Measurements from ENCODE around the gene SLC1A3.

The SLC1A3 gene

DNA sequence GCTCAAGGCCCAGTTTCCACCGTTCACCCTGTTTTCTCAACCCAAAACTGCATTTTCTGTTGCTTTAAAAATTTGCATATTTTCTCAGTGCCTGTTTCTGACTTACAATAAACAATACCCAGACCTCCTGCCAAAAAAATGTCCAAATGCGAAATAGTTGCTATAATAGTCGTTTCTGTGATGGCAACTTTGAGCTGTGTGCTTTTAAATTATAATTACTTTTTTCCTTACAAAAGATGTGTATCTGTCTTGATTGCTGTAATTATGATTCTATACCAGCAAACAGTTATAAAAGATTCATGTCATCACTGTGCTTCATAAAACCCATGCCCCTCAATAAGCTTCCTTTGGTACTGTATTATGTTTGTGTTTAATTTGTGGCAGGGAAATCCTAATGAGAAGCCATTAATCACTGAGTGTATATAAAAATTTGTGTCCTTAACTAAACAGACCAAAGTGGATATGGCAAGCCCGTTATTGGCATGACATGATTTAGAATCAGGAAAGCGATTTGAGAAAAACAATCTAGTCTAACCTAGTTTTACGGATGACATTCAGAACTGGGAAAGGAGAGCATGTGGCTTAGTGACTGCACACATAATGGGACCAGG is 5.4 kb upstream of the SLC1A3 start:
- DNase-seq = no peak

DNA sequence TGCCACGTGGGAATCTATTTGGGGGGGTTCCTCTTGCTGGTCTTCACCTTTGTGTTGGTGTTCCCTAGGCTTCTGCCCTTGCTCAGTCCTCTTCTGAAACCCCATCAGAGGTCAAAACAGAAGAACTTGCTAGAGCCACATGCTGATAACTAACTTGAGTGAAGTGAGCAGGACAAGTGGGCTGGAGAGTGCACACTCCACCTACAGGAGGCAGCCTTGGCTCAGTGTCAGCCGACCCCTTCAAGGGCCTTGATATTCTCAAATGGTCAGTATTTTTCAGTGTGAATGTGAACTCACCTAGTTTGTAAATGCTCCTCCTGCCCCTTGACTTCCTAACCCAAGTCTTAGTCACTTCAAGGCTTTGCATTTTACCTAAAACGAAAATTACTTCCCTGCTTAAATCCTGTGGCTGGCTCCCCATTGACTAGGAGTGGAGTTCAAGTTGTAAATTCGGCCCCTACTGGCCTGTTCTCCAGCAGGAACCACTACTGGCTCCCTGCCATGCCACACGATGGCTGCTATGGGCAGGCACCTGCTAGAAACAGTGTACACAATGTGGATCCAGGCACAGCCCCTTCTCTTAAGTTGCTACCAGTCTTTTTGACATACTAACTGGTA is 3.6 kb upstream of the SLC1A3 start:
- no peak for DNase-seq

DNA sequence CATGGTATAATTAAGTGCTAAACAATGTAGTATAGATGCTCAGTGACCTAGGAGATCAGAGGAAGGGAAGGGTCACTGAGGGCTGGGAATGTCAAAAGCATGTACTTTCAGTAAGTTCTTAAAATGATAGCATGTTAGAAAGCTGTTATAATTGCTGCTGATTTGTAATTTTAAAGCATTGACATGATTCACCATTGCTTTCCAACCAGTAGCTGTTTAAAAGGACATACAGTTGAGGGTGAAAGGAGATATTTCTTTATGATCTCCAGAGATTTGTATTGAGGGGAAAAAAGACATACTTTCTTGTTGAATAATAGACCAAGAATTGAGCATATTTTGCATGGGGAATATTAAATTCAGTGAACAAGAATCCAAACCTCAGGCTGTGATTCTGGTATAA is 1.2 kb upstream of the SLC1A3 start:
- DNase-seq = no peak

DNA sequence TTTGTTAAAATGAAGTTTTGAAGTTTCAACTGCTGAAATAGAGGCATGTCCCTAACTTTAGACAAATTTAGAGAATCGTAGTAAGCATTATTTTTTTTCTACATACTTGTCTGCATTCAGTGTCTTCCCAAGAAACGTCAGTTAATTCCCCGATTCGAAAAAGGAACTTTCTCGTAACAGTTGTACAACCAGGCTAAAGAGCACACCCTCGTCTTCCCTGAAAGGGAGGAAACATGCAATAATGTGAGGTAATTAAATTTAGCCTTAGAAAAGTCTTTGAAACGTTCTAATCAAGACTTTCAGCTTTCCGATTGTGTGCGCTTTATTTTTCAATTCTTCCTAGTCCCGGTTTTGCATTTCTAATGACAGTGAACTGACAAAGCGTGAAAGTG is 374 bp upstream of the SLC1A3 start:
- no peak for DNase-seq

DNA sequence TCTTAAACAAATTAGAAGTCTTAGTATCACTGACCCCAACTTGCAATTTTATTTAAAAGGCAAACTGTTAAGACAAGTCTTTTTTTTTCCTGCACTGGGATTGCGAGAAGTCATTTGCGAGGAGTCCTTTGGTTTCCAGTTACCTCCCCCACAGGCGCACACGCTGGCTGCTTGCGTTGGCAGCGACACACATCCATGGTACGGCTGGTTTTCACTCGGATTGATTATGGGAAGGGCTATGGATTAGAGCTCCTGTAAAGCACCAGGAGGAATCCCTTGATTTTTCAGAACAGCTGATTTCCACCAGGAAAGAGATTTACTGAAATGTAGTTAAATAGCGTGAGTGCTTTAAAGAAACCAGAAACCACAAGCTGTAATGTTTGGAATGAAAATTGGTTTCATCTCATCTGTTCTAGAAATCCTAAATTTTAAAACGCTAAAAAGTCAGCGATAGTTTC is 737 bp downstream of the SLC1A3 start:
- DNase-seq = no peak

DNA sequence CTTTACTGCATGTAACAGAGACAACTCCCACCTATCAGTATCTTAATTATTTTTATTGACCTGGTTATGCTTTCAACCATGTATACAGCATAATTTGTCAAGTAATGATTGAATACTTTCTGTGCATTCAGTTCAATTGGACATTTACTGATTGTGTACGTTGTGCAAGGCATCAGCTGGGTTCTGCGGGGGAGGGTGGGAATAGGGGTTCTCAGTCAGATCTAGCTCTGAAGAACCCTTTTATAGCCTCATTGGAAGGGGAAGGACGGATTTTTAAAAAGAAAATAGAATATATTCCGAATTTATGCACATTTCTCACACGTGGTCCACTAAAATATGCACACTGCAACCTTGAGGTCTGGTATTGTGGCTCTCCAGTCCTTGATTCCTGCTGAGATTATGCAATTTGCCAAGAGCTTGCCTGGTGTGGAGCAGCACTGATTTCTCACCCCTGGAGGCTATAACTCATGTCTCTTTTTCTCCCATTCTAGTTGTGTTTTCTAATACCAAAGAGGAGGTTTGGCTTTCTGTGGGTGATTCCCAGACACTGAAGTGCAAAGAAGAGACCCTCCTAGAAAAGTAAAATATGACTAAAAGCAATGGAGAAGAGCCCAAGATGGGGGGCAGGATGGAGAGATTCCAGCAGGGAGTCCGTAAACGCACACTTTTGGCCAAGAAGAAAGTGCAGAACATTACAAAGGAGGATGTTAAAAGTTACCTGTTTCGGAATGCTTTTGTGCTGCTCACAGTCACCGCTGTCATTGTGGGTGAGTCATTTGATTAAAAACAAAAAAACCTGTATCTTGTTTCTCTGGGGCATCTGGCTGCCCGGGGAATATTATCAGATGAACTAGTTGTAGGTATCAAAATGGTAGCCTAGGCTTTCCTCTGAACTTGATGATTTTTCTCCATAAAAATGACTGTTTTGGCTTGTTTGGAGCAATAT is 1.7 kb downstream of the SLC1A3 start:
- DNase-seq = no peak

DNA sequence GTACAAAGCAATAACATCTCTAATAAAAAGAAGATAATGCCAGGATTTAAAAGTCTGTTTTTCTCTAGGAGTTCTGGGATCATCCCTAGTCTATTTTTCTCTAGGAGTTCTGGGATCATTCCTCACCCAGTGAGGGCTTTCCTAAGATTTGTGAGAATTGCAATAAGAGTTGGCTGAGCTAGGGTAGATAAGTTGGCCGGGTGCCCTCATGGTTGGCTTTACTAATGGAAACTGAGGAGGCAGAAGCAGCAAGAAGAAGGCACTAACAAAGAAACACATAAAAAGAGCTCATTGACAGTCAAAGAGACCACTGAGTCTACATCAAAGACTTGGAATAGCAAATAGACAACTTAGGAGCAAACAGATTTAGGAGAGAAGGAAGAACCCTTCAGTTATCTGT is 4.2 kb downstream of the SLC1A3 start:
- no peak for DNase-seq

DNA sequence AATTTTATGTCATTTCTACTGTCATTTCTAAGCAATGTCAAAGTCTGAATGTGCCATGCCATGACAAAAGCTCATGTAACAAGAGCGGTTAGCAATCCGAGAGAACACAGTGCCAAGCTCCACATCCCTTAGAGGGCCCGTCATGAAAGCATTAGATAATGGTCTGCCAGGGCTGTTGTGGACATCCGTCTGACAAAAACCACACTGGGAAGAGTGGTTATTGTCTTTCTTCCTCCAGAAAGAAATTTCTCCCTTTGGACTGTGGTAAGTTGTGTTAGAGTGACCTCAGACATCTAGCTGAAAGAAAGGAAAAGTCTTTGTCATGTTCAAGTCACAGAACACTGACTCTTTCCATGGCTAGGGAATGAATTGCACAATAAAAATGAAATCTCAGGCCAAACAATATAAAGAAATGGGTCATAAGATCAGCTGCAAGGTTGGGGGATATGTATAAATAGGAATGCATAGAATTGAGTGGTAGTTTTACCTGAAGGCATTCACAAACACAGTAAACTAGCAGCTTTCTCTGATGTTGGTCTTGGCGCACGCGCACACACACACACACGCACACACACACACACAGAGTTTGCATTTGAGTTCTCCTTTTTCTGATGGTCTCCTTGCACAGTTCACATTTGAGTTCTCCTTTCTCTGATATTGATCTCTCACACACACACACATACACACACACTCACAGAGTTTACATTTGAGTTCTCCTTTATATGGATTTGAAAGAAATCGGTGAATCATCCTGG is 5.3 kb downstream of the SLC1A3 start:
- DNase-seq = no peak

DNA sequence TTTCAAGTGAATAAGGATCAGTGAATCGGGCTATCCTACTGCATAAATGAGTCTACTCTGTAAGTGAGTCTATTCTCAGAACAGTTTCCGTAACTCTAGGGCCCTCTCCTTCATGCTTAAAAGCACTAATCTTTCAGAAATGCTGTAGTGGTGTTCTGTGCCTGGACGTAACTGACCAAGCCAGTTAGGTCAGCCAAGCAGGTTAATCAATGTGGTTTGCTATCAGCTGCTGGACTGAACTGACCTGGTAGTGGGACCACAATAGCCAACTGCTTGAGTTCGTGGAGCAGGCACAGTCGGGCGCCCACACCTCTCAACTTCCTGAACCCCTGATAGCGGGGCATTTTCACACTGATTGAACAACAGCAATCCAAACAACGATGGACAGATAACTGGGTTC is 6.8 kb downstream of the SLC1A3 start:
- DNase-seq = no peak

DNA sequence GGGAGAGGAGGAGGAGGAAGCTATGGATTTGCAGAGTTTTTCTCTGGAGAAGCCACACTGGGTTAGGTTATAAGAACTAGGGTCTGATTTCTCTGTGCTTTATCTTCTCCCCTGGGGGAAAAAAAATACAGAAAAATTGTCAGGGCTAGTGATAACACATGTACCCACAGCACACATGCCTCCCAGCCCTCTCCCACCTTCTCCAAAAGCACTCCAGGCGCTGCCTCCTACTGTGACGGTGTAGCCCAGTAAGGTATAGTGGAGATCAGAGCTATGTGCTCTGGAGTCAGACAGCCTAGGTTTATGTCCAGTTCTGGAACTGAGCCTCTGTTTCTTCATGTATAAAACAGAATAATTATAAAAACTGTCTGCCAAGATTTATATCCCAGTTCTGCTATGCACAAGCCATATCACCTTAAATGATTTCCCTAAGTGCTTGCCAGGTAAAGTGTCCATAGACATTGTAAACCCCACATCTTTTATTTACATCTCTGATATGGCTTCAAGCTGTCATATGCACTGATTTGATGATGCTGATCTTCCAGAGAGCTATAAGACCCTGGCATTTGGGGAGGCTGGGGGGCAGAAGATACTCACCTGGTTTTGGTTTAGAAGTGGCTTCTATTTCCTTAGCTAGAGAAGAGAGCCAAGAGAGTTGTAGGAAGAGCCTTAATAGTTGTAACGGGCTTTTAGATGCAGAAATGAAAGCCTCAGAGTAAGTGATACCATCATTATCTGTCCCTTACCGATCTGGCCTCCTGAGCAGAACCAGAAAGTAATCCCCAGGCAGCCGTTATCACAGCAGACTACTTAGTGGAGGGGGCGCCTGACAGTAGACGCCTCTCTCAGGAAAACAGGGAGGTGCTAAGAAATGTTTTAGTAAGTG is 7.6 kb downstream of the SLC1A3 start:
- DNase-seq = no peak

DNA sequence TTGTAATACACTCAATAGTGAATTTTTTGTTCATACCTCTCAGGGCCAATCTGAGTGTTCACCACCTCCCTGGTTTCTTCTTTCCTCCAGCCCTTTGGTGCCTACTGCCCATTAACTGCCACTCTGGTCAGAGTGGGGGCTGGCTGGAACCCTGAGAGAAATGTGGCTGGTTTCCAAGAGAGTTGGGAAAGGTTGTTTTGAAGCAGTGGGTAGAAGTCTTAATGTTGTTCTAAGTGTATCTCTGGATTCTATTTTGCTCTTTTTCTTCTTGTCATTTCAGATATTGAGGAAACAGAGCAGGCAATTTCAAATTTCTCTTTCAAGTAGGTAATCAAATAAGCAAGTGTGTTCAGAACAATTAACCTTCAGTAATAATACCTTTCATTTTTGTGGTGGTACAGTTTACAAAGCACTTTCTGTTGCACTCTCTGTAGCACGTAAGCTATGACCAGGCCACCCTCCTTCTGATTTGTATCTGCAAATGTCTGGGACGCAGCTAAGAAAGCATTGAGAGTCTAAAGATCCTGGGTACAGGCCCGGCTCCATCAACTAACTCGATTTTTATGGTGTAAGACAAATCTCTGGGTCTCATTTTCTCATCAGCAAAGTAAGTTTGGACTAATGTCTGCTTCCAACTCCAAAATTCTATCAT is 8.4 kb downstream of the SLC1A3 start:
- DNase-seq = no peak

DNA sequence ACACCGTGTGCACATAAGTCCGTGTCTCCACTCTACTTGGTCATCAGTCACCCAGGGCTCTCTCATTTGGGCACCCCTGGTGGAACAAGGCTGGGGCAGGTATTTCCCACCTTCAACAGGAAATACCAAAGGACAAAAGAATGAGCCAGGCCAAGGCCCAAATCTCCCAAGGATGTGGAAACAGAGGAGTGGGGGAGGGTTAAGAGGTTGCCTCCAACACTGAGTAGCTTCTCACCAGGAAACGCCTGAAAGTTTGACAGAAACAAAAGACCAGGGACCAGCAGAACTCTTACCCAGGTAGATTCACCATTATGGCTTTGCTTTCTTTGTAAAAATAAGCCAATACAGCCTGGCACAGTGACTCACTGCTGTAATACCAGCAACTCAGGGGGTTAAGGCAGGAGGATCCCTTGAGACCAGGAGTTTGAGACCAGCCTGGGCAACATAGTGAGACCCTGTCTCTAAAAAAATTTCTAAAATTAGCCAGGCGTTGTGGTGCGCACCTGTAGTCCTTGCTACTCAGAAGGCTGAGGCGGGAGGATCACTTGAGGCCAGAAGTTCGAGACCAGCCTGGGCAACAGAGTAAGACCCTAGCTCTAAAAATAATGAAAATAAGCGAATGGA is 12.7 kb downstream of the SLC1A3 start:
- no peak for DNase-seq

DNA sequence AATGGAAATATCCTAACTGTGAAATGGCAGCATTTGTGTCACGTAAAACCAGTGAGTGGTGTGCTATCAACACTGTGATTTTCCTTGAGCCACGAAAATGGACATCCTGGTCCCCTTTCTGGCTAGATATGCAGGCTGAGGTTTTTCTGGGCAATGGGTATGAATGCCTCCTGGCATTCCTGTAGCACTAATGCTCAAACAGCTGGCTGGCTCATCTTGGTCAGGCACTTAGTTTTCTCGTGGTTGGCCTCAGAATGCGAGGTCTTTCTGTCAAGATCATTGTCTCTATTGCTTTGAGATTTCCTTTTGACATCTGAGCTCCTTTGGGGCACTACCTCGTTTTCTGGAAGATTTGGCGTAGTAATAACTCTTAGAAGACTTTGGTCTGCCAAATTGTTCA is 15.6 kb downstream of the SLC1A3 start:
- DNase-seq = no peak

DNA sequence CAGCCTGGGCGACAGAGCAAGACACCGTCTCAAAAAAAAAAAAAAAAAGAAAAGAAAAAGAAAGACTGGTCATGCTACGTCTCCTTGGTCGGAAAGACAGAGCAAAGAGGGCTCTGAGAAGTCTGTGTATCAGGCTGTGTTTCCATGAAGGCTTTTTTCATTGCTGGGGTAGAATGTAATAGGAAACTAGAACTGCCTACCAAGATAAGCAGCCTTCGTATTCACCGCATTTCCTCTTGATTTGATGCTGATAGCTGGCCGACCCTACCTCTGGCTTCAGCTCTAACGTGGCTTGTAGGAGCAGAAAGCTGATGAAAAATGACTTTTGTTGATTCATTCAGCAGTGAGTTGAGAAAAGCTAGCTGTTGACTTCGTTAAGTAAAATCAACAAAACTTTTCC is 17.4 kb downstream of the SLC1A3 start:
- no peak for DNase-seq

DNA sequence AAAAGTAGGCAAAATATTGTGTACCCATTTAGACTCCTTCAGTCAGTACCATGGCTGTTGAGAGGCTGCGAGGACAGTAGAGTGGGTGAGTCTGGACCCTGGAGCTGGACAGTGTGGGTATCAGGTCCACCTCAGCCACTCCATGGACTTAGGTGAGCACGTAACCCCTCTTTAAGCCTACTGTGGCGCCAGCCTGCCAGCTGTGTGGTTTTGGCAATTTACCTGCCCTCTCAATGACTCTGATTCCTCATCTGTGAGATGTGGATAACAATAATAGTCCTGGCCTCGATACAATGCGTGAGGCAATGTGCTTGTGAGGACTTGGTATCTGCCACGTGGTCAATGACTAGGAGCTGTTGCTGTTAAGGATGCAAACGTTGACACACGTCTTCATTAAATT is 17.9 kb downstream of the SLC1A3 start:
- no peak for DNase-seq

DNA sequence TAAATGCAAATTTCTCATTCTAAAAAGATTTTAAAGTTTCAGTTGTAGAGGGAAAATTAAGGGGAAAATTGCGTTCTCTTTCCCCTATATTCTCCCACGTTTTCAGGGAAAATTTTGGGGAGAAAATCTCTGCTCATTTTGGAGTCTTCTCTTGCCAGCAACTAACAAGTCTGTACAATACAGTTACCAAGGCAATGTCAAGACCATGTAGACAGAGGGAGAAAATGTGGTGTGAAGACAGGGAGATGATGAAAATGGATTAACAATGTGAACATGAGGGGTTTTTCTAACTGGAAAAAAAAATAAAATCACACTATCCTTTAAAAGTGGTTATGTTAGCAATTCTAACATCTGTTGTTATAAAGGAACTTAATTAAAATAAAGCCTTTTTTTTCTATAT is 22.3 kb downstream of the SLC1A3 start:
- DNase-seq = no peak

DNA sequence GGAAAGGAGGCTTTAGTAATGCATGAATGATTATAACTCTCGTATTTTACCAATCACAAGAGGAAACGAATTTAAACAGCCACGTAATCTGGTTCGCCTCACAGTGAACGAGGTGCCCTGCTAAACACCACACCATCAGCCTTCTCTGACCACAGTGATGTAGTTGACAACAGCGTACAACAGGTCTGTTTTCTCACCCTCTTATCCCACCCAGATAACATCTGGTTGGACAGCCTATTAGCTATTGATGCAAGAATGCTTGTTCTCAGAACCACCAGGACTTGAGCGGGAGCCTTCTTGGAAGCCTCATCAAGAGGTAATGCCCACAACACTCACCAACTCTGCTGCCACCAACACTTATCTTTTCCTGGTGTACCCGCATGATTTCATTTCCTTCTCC is 23.3 kb downstream of the SLC1A3 start:
- DNase-seq = no peak

DNA sequence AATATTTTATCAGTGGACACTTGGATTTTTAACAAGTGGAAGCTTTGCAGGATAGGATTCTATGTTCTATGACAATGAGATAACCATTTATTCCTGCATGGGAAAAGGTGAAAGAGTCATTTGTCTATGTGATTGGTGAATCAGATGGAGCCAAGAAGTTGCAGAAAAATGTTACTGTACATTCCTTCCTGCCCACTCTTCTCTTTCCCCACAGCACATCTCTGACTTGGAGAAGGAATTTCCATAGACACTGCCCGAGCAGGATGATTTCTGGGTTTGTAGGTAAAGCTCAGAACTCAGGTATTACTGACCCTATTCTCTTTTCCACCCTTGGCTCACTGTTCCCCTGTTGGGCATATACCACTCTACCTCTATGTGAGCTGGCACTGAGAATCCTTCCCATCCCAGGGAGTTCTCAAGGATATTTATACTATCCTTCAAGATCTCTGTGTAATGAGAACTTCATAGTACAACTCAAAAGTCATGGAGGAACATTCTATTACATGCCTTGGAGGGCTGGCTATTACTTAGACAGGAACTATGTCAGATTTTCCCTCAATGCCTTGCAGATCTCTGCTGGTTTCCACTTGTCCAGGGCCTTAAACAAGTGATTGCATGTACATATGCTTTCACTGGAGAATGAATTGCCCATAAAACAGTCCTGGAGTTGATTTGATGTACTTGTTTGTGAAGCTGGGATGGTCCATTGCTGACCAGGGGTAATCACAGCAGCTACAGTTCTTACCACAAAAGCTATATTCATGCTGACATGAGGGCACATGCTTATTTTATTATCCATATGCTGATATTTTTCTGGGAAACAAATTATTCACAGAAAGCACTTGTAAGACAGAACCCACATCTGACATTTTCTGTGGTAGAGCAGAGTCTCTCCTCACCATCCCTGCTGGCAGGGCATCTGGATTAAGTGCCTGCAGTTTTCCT is 24.1 kb downstream of the SLC1A3 start:
- no peak for DNase-seq

DNA sequence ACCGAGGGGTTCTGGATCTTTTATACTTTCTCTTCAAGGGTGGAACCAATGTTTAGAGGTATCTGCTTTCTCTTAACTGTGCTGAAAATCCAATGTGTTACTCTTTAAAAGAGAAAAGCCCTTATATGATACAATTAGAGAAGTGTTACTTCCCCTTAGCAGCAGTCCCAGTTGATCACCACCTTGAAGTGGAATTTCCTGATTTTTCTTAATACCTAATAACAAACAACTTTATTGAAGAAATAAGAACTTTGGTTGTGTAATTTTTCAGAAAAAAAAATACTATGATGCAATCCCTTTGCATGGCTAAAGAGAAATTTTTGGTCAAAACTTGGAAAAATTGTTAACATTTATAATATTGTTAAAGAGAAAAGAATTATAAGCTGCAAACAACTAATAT is 24.7 kb downstream of the SLC1A3 start:
- DNase-seq = no peak

Measured in activated naive CD4-positive, alpha-beta T cell treated with anti-CD3 and anti-CD28 coated beads, Interleukin-2, amount 50 U/mL, for 16 hours (primary cell).